Keratinocyte (primary cell): Measurements from ENCODE around the gene MEOX1.

Experiments used
- CTCF ChIP-seq, 3 experiments: IDR thresholded peaks in 1 of 3; conservative IDR thresholded peaks in 1 of 3; optimal IDR thresholded peaks in 1 of 3; 2 replicates in 2 of 3; 3 replicates in 1 of 3; pipeline versions ENCODE3 to v1.5.1; 2011; ENCODE audit warnings: low read length in 3 of 3, mild to moderate bottlenecking in 3 of 3, moderate library complexity in 2 of 3, control low read depth in 1 of 3, inconsistent platforms in 1 of 3; ENCODE audit not compliant: insufficient read depth in 2 of 3; ENCODE audit errors: extremely low read depth in 1 of 3
- EZH2 ChIP-seq: IDR thresholded peaks from one replicate; pipeline ENCODE4 v1.6.1; 2012; ENCODE audit warnings: inconsistent platforms, mild to moderate bottlenecking, low read length, moderate library complexity

DNA sequence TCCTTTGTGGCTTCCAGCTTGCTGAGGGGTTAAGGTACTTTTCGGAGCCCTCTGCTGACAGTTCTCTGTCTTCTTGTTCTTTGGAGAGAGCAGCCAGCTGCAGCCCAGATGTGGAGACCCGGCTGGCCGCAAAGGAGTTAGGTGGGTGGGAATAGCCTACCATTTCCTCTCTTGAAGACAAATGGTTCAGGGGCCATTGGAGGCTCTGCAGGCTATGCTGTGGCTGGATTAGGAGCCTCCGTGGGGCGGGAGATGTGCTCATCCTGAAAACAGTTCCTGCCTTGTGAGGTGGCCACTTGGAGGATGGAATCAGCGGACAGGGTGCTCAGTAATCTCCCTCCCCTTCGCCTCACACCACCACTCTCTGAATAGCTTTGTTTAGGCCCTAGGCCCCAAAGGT lies 30.3 kb downstream of the MEOX1 start:
- TF ChIP-seq CTCF (optimal IDR thresholded peaks at IDR 0.05 in 1 of 3, IDR thresholded peaks at IDR 0.05 in 1 of 3, conservative IDR thresholded peaks at IDR 0.05 in 1 of 3; ENCODE audit: extremely low read depth in 1 of 3, insufficient read depth in 2 of 3, low read length in 3 of 3) (no peak), EZH2 (no peak)
